Measurements from ENCODE around the gene UBE2E2.

Gene UBE2E2

GRCh38 chr3:23496165-23496564 lies 293.0 kb downstream of the UBE2E2 start:
- DNase-seq (ENCODE audit: low spot score), result no peak
- in situ Hi-C loops (cut with MboI; ENCODE audit: low pct_unique_long_range_greater_than_20kb, low sequenced_read_pairs, unreplicated experiment), result no loop called here
- no peak for TF ChIP-seq CTCF (IDR thresholded peaks at IDR 0.05; ENCODE audit: extremely low read depth, insufficient read depth, missing control alignments)

- in situ Hi-C loops (cut with MboI; ENCODE audit: low pct_unique_long_range_greater_than_20kb, low sequenced_read_pairs, unreplicated experiment), result no loop called here
- DNase-seq (ENCODE audit: low spot score), result no peak
- TF ChIP-seq CTCF (IDR thresholded peaks at IDR 0.05; ENCODE audit: extremely low read depth, insufficient read depth, missing control alignments), result no peak
Observed at GRCh38 chr3:23497156-23497555, 294.0 kb downstream of the UBE2E2 start.

GRCh38 chr3:23501201-23501802 lies 298.2 kb downstream of the UBE2E2 start:
- in situ Hi-C loops (cut with MboI; ENCODE audit: low pct_unique_long_range_greater_than_20kb, low sequenced_read_pairs, unreplicated experiment), result no loop called here
- DNase-seq (ENCODE audit: low spot score), result no peak
- no peak for TF ChIP-seq CTCF (IDR thresholded peaks at IDR 0.05; ENCODE audit: extremely low read depth, insufficient read depth, missing control alignments)

GRCh38 chr3:23508464-23508863 lies 305.3 kb downstream of the UBE2E2 start:
- in situ Hi-C loops (cut with MboI; ENCODE audit: low pct_unique_long_range_greater_than_20kb, low sequenced_read_pairs, unreplicated experiment), result no loop called here
- no peak for DNase-seq (ENCODE audit: low spot score)

GRCh38 chr3:23518441-23518840 lies 315.3 kb downstream of the UBE2E2 start:
- no peak for TF ChIP-seq CTCF (IDR thresholded peaks at IDR 0.05; ENCODE audit: extremely low read depth, insufficient read depth, missing control alignments)
- in situ Hi-C loops (cut with MboI; ENCODE audit: low pct_unique_long_range_greater_than_20kb, low sequenced_read_pairs, unreplicated experiment), result no loop called here
- DNase-seq (ENCODE audit: low spot score), result no peak

More at GRCh38 chr3:23508464-23508863, 305.3 kb downstream of the UBE2E2 start:
- TF ChIP-seq CTCF (IDR thresholded peaks at IDR 0.05; ENCODE audit: extremely low read depth, insufficient read depth, missing control alignments), result no peak

GRCh38 chr3:23519314-23520208 lies 316.4 kb downstream of the UBE2E2 start:
- in situ Hi-C loops (cut with MboI; ENCODE audit: low pct_unique_long_range_greater_than_20kb, low sequenced_read_pairs, unreplicated experiment), result no loop called here
- TF ChIP-seq CTCF (IDR thresholded peaks at IDR 0.05; ENCODE audit: extremely low read depth, insufficient read depth, missing control alignments), result no peak

More at GRCh38 chr3:23519314-23520208, 316.4 kb downstream of the UBE2E2 start:
- DNase-seq (ENCODE audit: low spot score), result no peak
